Esophagus muscularis mucosa (tissue), 4 donors: ENCODE data around the gene TLE4. TPM values are rescaled to one million over a fixed set of nuclear protein-coding genes. Genes with fewer than 3 reads are reported as not detected.

Experiments used
- DNase-seq: peaks from one replicate; pipeline ENCODE4 v3.0.0-alpha.2; 2017; ENCODE audit errors: extremely low spot score
- H3K27ac ChIP-seq, 4 donors: fragments of 200-600 bp; sonication (generic); replicated peaks in 1 of 4; 1 replicate in 3 of 4; 2 replicates in 1 of 4; pipeline ENCODE4 v1.5.1; 2016 to 2019; ENCODE audit warnings: mild to moderate bottlenecking in 1 of 4
- H3K27me3 ChIP-seq, 4 donors: fragments of 200-600 bp; sonication (generic); one replicate each; pipeline versions ENCODE4 v1.5.1 to v1.6.0; 2016 to 2019
- H3K36me3 ChIP-seq, 4 donors: fragments of 200-600 bp; sonication (generic); one replicate each; pipeline ENCODE4 v1.5.1; 2016 to 2019
- H3K4me1 ChIP-seq, 4 donors: fragments of 200-600 bp; sonication (generic); one replicate each; pipeline ENCODE4 v1.5.1; 2016 to 2019
- H3K4me3 ChIP-seq, 4 donors: fragments of 200-600 bp; sonication (generic); 1 replicate in 2 of 4; 2 replicates in 2 of 4; pipeline ENCODE4 v1.5.1; 2016 to 2019; ENCODE audit warnings: mild to moderate bottlenecking in 4 of 4, moderate library complexity in 1 of 4
- H3K9me3 ChIP-seq, 4 donors: fragments of 200-600 bp; sonication (generic); 1 replicate in 3 of 4; 2 replicates in 1 of 4; pipeline ENCODE4 v1.5.1; 2016 to 2019
- CTCF ChIP-seq, 3 experiments: fragments of 200-600 bp in 2 of 3; fragments of 450-650 bp in 1 of 3; sonication (generic) in 2 of 3; IDR thresholded peaks; one replicate each; pipeline ENCODE4 v1.5.1; 2017 to 2019; ENCODE audit warnings: antibody characterized with exemption in 3 of 3, mild to moderate bottlenecking in 2 of 3, moderate library complexity in 1 of 3
- EP300 ChIP-seq: sonication (generic); formaldehyde crosslinking; IDR thresholded peaks from one replicate; pipeline ENCODE4 v1.6.1; 2017; ENCODE audit warnings: antibody characterized with exemption
- POLR2A ChIP-seq: fragments of 450-650 bp; IDR thresholded peaks from one replicate; pipeline ENCODE4 v1.6.1; 2017; ENCODE audit warnings: antibody characterized with exemption, moderate library complexity, mild to moderate bottlenecking, low read depth
- POLR2AphosphoS5 ChIP-seq, 2 donors: sonication (generic); formaldehyde crosslinking; IDR thresholded peaks; one replicate each; pipeline ENCODE4 v1.6.1; 2017; ENCODE audit warnings: antibody characterized with exemption in 2 of 2
- WGBS: methylation state at CpG from one replicate; pipeline ENCODE4 v1.1.5; 2018; 5-methylcytosine and 5-hydroxymethylcytosine counted together
- intact Hi-C: fragments of 100-400 bp; cut with DNase I; formaldehyde crosslinking; loops from one replicate; pipeline ENCODE4 v1.15.1; 2023
- total RNA-seq, 4 donors: library from RNA; depleted of rRNA; stranded (reverse); fragments of >200 nt; gene quantifications; one replicate each; pipeline versions ENCODE4 v1.1.0 to v1.2.1, GENCODE V29; 2016

The TLE4 gene
- total RNA-seq, 4 donors from 2014 or later: 30.0 to 36.1 (median 34.3) TPM

- Histone ChIP-seq H3K4me3 (no peak overlapping the region), H3K27me3 (no peaks in the 10 kb centered on the region), H3K36me3 (no peaks in the 10 kb centered on the region), H3K4me1 (no peaks in the 10 kb centered on the region), H3K27ac (no peak overlapping the region), H3K9me3 (peaks cover 0 to 11% (median 0%) of the 10 kb centered on the region in 4 donors)
- TF ChIP-seq POLR2AphosphoS5 (IDR thresholded peaks at IDR 0.05) (no peak), POLR2A (no peak), CTCF (IDR thresholded peaks at IDR 0.05) (no peak), EP300 (no peak)
- 100% methylated on average over 1 of the region's 1 CpG for WGBS
- DNase-seq: no peak
- intact Hi-C loops: no loop called here
Measured at GRCh38 chr9:79551994-79552393, 19.8 kb upstream of the TLE4 start.

DNA sequence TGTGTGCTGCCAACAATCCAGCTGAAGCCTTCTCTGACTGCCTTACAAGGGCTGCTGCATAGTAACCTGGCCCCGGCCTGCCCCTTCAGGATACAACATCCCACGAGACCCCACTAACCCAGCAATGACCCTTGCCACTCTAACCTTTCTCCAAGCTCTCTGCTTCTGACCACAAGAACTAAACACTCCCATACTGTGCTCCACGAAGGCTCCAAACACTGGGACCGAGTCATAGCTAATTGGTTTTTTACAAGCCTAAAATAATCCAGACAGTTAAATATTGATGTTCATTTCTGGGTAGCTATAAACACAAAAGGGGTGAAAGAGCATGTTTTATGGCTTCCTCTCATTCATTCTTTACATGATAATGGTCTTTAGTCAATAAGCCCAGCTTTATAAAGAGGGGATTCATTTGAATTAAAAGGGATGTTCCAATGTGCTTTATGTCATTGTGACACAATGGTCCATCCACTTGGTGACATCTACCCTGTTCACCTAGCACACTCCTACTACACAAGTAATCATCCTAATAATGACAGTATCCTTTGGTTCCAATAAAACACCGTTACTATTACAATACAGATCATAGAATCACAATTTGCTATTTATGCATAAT, 16.2 kb upstream of the TLE4 start:
- DNase-seq: no peak
- no peak for TF ChIP-seq POLR2AphosphoS5 (IDR thresholded peaks at IDR 0.05)
- no peak for TF ChIP-seq EP300
- no peak for TF ChIP-seq POLR2A
- TF ChIP-seq CTCF (IDR thresholded peaks at IDR 0.05): no peak
- WGBS: 83% methylated on average over 5 of the region's 5 CpGs
- Histone ChIP-seq H3K9me3 (peaks cover 0 to 4% (median 0%) of the 10 kb centered on the region in 4 donors), H3K36me3 (no peaks in the 10 kb centered on the region), H3K27ac (no peak overlapping the region), H3K27me3 (no peaks in the 10 kb centered on the region), H3K4me3 (no peak overlapping the region), H3K4me1 (no peaks in the 10 kb centered on the region)
- intact Hi-C loops: no loop called here

- no peak for DNase-seq
- no peaks in the 10 kb centered on the region for H3K36me3 ChIP-seq
- peaks cover 0 to 2% (median 0%) of the 10 kb centered on the region in 4 donors for H3K27me3 ChIP-seq
- no peak overlapping the region for H3K4me3 ChIP-seq
- TF ChIP-seq CTCF (IDR thresholded peaks at IDR 0.05) (no peak), POLR2A (no peak), POLR2AphosphoS5 (IDR thresholded peaks at IDR 0.05) (no peak), EP300 (no peak)
- H3K27ac ChIP-seq: no peak overlapping the region
- 54% methylated on average over 3 of the region's 3 CpGs for WGBS
- intact Hi-C loops: no loop called here
- H3K9me3 ChIP-seq: no peaks in the 10 kb centered on the region
- H3K4me1 ChIP-seq: no peaks in the 10 kb centered on the region
Measured at GRCh38 chr9:79559495-79560181, 12.1 kb upstream of the TLE4 start.

- TF ChIP-seq POLR2A: no peak
- no peak overlapping the region for H3K4me3 ChIP-seq
- no peak overlapping the region for H3K27ac ChIP-seq
- intact Hi-C loops: no loop called here
- peaks cover 0 to 15% (median 0%) of the 10 kb centered on the region in 4 donors for H3K27me3 ChIP-seq
- 95% methylated on average over 5 of the region's 5 CpGs for WGBS
- no peaks in the 10 kb centered on the region for H3K36me3 ChIP-seq
- DNase-seq: no peak
- no peaks in the 10 kb centered on the region for H3K4me1 ChIP-seq
- peaks cover 0 to 6% (median 2%) of the 10 kb centered on the region in 4 donors for H3K9me3 ChIP-seq
Measured at GRCh38 chr9:79562749-79563386, 8.9 kb upstream of the TLE4 start.

- H3K9me3 ChIP-seq: peaks cover 0 to 7% (median 3%) of the 10 kb centered on the region in 4 donors
Measured at GRCh38 chr9:79564105-79564504, 7.7 kb upstream of the TLE4 start.

More at GRCh38 chr9:79564105-79564504, 7.7 kb upstream of the TLE4 start:
- DNase-seq: no peak
- Histone ChIP-seq H3K27ac (no peak overlapping the region), H3K4me1 (no peaks in the 10 kb centered on the region), H3K36me3 (no peaks in the 10 kb centered on the region), H3K4me3 (no peak overlapping the region), H3K27me3 (peaks cover 0 to 15% (median 0%) of the 10 kb centered on the region in 4 donors)
- intact Hi-C loops: no loop called here
- WGBS: 77% methylated on average over 2 of the region's 2 CpGs
- TF ChIP-seq POLR2A (no peak), POLR2AphosphoS5 (IDR thresholded peaks at IDR 0.05) (no peak), CTCF (IDR thresholded peaks at IDR 0.05) (no peak), EP300 (no peak)
